Epithelial cell of esophagus (primary cell): Measurements from ENCODE around the gene PDE11A.

ENCODE experiments used
- DNase-seq: peaks from one replicate; pipeline ENCODE4 v3.0.0; 2010; ENCODE audit warnings: low read depth
- H3K4me3 ChIP-seq: 2 replicates; pipeline ENCODE4 v1.5.1; 2011; ENCODE audit warnings: mild to moderate bottlenecking, low read length, control low read depth
- TF ChIP-seq, protein P1 (sequence below): IDR thresholded peaks from 2 replicates; pipeline ENCODE4 v1.5.1; 2011; ENCODE audit warnings: low read depth, mild to moderate bottlenecking, low read length, control low read depth, inconsistent platforms; ENCODE audit not compliant: insufficient read depth; ENCODE audit errors: missing control alignments

PDE11A gene

DNA sequence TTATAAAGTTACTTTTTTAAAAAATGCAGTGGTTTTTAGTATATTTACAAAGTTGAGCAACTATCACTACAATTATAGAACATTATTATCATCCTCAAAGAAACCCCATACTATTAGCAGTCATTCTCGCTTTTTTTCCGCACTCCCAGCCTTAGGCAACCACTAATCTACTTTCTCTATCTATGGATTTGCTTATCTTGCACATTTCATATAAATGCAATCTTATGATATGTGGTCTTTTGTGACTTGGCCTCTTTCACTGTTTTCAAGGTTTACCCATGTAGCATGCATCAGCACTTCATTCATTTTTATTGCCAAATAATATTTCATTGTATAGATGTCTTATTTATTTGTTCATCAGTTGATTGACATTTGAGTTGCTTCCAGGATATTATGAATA is 406.6 kb downstream of the PDE11A start:
- no peak for DNase-seq
- TF ChIP-seq, protein P1, sequence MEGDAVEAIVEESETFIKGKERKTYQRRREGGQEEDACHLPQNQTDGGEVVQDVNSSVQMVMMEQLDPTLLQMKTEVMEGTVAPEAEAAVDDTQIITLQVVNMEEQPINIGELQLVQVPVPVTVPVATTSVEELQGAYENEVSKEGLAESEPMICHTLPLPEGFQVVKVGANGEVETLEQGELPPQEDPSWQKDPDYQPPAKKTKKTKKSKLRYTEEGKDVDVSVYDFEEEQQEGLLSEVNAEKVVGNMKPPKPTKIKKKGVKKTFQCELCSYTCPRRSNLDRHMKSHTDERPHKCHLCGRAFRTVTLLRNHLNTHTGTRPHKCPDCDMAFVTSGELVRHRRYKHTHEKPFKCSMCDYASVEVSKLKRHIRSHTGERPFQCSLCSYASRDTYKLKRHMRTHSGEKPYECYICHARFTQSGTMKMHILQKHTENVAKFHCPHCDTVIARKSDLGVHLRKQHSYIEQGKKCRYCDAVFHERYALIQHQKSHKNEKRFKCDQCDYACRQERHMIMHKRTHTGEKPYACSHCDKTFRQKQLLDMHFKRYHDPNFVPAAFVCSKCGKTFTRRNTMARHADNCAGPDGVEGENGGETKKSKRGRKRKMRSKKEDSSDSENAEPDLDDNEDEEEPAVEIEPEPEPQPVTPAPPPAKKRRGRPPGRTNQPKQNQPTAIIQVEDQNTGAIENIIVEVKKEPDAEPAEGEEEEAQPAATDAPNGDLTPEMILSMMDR, result no peak
- no peak overlapping the region for H3K4me3 ChIP-seq

DNA sequence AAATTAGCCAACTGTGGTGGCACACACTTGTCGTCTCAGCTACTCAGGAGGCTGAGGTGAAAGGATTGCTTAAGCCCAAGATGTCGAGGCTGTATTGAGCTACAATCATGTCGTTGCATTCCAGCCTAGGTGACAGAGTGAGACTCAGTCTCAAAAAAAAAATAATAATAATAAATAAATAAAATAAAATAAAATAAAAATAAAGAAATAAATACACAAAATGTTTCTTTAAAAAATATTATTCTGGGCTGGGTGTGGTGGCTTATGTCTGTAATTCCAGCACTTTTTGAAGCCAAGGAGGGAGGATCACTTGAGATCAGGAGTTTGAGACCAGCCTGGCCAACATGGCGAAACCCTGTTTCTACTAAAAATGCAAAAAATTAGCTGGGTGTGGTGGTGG is 407.2 kb downstream of the PDE11A start:
- no peak for DNase-seq
- TF ChIP-seq, protein P1, result no peak
- H3K4me3 ChIP-seq, result no peak overlapping the region

DNA sequence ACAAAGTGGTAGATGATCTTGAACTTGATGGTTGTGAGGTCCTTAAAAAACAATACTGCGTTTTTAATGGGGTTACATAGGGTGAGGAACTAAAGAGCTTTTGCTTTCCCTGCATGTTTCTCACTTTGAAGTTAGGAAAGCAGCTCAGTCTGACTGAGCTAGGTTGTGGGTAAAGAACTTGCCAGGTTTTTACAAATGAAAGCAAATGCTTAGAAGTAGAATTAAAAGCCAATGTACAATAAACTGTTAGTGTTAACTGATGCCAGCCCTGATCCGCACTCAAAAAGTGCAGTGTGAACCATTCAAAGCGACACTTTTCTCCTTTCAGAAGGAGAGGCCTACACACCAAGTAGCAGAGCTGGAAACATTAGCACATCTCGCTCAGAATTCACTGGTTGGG is 409.7 kb downstream of the PDE11A start:
- no peak overlapping the region for H3K4me3 ChIP-seq
- DNase-seq, result no peak
- TF ChIP-seq, protein P1, result no peak

DNA sequence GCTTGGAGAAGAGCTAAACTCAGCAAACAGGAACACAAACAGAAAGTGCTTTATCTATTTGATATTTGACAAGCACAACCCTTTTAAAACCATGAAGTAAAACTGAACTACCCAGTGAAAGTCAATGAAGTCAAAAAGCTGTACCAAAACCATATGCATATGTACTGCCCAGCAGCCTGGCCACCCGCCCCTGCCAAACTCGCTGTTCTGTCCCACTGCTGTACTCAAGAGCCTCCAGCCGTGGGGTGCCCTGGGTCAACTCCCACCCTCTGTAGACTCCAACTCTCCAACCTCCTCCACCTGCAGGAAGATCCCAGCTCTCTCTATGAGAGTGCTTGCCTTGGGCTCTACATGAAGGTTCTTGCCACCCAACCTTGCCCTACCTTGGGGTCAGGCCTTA is 411.8 kb downstream of the PDE11A start:
- DNase-seq, result no peak
- TF ChIP-seq, protein P1, result no peak
- H3K4me3 ChIP-seq, result no peak overlapping the region

DNA sequence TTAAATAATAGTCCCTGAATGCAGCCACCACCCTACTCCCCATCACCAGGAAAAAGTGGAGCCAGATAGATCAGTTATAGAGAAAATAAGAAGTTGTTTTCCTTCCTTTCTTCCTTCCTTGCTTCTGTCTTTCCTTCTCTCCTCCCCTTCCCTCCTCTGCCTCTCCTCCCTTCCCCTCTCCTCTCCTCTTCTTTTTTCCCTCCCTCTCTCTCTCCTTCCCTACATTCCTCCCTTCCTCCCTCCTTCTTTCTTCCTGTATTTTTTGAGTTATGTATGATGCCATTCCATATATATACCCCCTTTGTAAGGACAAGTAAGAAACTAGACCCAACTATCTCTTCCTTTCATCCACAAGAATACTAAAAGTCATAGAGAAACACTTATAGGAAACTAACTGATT is 414.3 kb downstream of the PDE11A start:
- no peak overlapping the region for H3K4me3 ChIP-seq
- DNase-seq, result no peak
- TF ChIP-seq, protein P1, result no peak

DNA sequence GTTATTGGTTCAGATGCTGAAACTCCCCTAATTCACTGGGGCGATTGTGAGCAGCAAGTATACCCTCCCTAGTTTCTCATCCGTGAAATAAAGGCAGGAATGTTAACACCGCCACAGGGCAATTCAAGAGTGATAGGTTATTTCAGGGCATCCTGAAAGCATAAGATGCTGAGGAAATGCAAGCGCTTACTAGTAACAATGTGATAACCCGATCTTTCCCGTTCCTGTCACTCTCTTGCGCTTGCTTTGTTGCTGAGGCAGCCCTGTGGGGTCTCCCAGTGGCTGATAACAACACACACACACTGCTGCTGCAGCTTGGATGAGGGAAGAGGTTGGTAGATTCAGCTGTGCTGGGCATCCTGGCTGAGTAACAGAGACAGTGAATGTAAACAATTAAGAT is 420.7 kb downstream of the PDE11A start:
- TF ChIP-seq, protein P1, result no peak
- no peak overlapping the region for H3K4me3 ChIP-seq
- DNase-seq, result no peak
